HG03521 (cell line): ENCODE results near the gene PTPRM.
"Not testable (repeated sequence)": the region's sequence is repeated elsewhere in the genome, so short reads cannot be mapped to it uniquely, and the experiment has no call there.

ENCODE experiments used
- ATAC-seq: cut with Tn5 transposase; IDR thresholded peaks from one replicate; pipeline ENCODE4 v1.9.1; 2021; ENCODE audit warnings: mild to moderate bottlenecking, moderate library complexity; ENCODE audit not compliant: unreplicated experiment

PTPRM gene

DNA sequence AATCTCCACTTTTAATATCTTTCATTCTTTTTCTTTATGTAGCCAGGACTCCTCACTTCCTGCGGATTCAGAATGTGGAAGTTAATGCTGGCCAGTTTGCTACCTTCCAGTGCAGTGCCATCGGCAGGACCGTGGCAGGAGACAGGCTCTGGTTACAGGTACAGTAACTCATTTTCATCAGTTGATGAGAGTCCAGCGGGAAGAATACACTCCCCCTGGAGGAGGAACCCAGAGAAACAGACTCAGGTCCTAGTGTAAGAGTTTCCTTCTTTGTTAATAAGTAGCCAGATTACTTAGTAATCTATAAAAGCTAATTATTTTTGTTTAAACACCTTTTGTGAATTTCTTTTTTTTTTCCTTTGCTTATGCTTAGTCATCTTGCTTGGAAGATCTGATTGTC is 359.4 kb downstream of the PTPRM start:
- no peak for ATAC-seq

DNA sequence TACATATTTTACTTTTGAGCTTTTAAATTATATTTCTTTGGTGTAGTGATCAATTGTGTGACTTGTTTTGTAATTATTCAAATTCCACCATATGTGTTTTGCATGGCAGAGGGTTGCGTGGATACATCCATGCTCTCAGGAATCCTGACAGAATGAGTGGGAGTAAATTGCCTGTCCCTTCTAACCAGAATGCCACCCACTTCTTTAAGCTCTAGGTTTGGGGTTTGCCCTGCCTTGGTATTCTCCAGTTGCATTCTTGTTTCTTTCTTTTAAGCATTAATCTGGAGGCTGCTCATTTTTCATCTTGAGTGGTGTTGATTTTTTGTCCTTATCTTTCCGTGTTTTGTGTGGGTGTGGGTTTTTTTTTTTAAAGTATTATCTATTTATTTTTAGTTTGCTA is 360.0 kb downstream of the PTPRM start:
- ATAC-seq = no peak

DNA sequence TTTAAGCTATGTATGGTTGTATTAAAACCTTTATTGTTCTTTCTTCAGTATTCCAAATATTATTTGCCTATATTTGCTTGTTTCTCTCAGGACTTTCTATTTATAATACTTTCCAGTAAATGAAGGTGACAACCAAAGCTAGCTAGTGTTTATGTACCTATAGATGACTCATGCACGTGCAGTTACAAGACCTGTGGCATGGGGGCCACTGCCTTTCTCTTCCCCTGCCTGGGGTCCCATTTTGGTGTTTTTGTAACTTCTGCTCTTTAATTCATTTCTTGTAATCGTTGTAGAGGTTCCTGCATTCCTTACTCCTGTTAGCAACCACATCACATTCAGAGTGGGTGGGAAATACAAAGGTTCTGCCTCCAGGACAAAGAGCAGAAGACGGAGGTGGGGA is 364.6 kb downstream of the PTPRM start:
- ATAC-seq = no peak

DNA sequence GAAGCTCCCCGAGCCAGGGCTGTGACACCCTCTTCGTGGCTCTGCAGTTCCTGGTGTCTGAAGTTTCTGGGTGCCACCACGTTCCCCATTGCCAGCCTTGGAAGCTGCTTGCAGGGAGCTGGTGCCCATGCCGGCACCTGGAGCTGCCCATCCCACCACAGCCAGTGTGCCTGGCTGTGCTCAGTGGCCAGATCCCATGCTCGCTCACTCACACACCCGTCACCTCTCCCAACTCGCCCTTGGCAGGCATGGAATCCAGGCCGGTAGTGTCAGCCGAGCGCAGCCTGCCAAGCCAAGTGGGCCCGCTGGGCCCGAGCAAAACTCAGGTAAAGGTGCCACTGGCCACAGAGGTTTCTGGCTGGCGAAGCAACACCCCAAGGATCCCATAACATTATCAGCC is 370.2 kb downstream of the PTPRM start:
- no peak for ATAC-seq

DNA sequence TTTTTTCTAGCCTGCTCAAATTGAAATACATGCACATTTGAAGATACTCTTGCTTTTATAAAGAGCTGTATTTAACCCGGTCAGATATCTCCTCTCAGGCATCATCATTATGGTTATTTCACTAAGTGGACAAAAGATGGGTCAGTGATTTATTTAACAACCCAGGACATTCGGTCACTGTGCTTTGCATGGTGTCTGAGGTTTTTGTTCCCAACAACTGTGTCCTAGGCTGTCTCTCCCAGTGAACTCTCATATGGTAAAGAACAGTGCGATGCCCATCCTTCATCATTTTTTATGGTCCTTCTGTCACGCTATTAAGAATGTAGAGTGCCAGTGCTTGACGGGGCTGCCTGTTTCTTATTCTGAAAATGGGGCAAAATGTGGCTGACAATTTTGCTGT is 372.4 kb downstream of the PTPRM start:
- no peak for ATAC-seq

DNA sequence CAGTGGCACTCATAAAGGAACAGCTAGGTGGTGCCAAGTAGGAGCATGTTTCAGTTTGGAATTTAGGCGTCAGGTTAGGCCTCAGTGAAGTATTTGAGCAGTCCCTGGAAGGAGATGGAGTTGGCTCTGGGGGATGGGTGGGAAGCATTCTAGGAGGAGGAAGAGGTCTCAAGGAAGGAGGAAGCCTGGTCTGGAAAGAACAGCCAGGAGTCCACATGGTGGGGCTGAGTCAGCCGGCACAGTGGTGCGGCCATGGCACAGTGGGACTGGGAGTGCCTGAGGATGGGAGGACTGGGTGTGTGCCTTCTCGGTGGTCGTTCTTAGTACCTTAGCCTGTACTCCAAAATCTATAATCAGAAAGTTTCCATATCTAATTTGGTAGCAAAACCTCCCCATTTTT is 373.3 kb downstream of the PTPRM start:
- ATAC-seq = no peak

DNA sequence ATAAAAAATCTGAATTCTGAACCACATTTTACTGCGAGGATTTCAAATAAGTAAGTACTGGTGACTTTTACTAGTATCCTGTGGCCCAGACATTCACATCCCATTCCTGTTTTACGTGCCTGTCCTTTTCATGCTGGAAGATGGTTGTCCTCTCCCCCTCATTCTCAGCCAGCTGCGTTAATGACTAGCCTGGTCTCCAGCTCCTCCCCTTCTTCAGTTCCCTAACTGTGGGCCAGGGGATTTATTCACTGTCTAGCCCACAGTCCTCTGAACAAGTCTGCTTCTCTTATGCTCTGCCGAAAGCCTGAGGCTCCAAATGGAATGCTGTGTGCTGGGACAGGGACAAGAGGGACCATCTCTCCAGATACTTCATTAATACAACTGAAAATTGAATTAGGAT is 373.9 kb downstream of the PTPRM start:
- ATAC-seq = no peak

DNA sequence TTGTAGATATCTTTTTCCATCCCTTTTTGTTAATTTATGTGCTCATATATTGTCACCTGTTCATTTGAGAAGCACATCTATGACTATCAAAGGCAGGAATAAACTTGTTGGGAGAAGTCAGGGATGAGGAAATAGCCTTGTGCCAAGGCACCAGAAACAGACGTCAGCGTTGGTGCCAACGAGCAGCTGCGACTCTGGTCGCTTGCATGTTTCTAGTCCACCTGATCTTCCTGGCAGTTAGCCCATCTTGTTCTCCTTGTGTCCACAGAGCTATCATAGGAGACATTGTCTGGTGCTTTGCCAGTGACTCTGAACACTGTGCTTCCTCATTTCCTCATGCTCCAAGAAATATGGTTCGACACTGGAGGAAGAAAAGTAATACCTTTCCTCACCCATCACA is 374.4 kb downstream of the PTPRM start:
- ATAC-seq = no peak

DNA sequence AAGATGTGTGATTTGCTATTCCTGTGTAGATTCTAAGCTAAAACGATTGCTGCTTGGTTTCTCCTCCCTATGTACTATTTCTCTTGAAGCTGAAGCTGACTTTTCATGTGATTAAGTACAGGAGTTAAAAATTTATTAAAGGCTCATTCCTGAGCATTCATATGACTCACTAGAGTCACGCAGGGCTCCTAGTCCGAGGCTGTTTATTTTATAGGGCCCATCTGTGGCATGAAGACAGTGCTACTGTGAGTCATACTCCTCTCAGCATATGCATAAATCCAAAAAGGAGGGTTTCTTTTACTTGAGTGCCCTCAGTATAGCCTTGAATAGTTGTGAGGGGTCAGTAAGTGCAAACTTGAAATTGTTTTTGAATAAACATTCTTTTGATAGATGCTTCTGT is 378.8 kb downstream of the PTPRM start:
- no peak for ATAC-seq

DNA sequence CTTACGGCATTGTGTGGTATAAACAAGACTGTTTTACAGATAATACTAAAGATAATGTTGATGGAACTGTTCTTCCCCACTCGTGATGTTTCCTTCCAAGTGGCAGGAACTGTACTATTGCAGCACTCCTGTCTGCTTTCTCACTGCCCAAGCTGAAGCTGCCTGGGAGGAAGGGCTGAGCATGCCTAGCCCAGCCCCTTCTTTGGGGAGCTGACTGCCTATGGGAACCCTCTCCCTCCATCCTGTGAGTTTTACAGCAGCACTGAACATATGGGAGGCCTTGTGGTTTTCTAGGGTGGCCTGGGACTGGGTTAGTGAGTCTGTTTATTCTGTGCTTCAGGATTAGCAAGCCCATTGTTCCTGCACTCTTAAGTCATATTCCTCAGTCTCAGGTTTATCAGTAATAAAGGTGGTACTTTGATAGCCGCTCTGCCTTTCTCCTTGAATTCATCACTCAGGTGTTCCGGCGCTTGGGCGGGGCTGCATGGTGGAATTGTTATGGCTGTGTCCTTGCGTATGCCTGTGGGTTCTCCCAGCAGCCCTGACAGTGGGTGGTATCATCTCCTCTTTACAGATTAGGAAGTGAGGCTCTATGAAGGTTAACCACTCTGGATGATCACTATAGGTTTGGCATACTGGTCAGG is 379.7 kb downstream of the PTPRM start:
- no peak for ATAC-seq

DNA sequence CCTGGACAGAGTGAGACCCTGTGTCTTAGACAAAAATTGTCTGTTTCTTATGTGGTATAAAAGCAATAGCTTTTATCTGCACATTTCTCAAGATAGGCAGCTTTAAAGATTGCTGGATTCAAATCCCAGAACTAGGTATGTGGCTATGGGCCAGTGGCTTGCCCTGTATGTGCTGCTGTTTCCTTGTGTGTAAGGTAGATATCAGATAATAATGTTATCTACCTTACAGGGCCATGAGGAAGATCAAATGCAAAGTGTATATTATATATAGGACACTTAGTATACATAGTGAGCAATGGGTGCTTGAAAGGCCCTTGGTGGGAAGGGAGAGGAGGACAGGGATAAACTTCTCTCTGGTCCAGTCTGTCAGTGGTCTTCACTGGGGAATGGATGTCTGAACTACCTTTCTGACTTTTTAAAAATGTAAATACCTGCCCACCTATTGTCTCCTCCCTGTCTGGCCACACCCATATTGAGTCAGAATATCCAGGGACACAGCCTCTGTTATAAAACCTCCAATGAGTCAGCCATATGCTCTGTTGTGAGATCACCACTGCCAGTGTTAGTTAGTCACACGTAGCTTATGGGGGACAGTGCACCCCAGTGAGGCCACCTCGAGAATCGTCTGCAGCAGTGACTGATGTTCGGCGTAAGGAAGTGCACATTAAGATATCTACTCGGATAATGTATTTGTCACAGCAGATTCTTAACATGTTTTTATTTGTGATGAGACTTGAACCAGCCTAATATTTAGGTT is 383.4 kb downstream of the PTPRM start:
- no peak for ATAC-seq

DNA sequence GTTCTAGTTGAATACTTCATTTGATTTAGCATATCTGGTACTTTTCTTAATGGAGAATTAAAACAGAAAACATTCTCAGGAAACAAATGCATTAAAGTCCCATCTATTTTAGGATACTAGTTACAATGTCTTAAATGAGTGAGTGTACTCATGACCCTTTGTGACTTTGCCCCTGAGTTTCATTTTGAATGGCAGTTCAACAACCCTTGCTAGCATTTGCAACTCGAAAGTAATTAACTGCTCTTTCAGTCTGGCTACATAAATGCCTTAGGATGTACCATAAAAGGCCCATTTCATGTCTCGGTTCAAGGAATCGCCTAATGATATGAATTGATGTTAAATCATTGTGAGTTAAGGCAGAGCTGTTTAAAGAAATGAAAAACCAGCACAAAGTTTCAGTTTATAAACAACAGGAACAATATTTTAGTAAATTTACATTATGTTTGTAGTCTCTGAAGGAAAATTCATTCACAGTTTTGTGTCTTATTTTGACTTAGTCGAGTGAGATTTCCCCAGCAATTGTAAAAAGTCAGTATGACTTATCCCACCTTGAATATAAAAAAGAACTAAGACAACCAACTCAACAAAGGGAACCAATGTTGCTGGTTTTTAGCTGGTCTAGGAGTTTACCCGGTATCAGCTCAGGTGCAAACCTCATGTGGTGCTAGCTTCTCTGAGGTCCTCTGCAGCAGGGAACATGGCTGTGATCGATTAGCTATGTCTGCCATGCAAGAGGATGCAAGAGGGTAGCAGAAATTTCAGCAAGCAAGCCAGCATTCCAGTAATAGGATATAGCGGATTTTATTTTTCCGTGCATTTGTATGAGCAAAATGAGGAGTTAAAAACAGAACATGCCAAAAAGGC is 386.2 kb downstream of the PTPRM start:
- peak; percentile 73 for ATAC-seq

DNA sequence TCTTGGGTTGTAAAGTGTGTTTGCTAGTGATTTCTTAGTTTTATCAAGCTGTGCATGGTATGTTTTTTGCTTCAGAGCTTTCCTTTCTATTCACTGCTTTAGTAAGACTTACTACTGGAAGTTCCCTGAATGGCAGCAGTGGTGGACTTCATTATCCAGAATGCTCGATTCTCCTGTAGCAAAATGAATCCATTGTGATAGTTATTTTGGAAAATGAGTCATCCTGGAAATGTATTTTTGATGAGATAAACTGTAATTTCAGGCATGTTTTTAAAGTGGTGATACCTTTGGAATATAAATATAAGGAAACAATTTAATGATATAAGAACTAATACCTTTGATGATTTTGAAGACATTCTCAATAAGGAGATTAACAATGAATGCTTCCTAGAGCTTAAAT is 387.1 kb downstream of the PTPRM start:
- no peak for ATAC-seq

DNA sequence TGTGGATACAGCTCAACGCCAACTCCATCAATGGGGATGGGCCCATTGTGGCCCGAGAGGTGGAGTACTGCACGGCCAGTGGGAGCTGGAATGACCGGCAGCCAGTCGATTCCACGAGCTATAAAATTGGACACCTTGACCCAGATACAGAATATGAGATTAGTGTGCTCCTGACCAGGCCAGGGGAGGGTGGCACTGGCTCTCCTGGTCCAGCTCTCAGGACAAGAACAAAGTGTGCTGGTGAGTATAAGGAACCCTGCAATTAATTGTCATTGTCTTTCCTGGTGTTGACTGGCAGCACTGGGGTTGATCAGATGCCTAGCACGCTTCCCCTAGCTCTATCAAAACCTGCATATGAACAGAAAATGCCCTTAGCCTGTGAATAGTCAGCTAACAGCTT is 388.1 kb downstream of the PTPRM start:
- ATAC-seq = no peak

DNA sequence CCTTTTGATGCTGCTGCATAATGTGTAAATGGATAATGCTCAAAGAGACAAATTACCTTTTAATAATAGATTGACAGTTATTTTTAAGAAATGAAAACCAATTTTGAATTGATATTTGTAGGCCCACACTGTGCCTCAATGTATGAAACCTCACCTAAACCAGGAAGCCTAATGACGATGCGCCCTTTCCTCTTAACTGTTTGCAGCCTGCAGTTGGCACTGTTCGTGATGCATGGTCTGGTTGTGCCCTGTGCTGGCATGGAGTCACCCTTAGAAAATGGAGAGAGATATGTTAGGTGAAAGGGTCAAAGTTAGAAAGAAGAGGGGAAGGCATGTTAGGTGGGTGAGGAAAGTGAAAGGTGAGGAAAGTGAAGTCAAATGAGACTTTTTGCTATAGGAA is 390.2 kb downstream of the PTPRM start:
- ATAC-seq = no peak

DNA sequence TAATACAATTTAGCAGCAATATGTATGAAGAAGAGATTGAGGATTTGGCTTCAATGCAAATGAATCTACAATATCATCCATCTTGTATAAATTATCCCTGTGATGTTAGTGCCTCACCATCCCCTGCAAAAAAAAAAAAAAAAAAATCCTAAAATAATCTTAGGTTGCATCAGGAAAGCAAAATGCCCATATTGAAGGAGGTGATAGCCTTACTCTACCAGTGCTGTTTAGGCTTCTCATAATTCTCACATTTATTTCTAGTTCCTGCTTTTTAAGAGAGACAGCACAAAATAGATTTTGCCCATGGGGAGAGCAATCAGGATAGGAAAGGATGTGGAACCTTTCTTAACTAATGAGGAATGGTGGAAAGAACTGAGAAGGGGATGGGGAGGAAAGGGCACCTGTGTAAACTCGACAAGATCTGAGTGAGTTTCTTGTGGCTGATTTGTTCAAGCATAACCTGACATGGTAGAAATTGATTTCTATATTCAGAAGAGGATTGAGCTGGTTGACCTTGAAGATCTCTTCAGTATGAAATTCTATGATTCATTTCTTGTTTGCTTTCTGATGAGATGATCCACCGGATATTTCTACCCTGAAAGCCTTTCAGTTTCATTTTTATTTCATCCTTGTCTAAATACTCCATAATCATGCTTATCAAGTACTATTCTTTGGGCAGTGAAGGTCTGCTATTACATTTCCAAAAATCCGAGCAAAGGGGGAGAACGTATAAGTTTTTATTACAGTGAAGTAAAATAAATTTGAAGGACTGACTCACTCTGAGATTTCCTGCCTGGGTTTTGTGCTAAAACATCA is 391.2 kb downstream of the PTPRM start:
- ATAC-seq = no peak

DNA sequence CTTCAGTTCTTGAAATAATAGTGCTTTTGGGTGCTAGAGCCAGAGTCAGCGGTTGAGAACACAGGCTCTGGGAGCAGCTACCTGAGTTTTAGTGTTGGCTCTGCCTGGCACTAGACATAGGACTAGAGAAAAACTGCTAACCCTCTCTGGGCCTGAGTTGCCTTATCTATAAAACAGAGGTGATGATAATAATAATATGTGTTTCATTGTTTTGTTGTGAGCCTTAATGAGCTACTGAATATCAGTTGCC is 391.7 kb downstream of the PTPRM start:
- no peak for ATAC-seq

DNA sequence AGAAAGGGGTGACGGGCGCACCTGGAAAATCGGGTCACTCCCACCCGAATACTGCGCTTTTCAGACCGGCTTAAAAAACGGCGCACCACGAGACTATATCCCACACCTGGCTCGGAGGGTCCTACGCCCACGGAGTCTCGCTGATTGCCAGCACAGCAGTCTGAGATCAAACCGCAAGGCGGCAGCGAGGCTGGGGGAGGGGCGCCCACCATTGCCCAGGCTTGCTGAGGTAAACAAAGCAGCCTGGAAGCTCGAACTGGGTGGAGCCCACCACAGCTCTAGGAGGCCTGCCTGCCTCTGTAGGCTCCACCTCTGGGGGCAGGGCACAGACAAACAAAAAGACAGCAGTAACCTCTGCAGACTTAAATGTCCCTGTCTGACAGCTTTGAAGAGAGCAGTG is 399.6 kb downstream of the PTPRM start:
- not testable (repeated sequence) for ATAC-seq

DNA sequence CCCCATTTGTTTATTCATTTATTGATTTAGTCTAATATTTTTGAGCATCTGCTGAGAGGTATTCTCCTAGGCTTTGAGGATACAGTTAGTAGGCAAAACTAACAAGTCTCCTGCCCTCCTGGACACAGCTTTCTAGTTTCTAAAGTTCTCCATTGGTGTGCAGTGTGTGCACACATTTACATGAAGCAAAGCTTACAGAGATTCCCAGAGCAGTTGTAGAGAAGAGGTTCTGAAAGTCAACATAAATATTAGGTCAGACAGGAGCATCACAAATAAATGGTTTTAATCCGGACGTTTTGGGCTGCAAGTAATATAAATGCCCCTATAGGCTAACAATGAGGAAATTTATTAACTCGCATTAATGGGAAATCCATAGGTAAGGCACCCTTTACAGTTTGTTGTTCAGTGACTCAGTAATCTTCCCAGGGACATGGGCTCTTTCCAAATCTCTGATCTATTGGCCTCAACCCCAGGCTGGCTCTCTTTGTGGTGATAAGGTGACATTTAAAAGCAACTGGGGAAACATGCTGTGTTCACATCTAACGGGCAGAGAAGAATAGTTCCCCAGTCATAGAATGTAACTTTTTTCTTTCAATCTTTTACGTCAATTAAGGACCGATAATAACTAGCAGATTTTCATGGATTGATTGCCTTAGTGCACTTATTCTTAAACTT is 407.2 kb downstream of the PTPRM start:
- ATAC-seq = no peak

DNA sequence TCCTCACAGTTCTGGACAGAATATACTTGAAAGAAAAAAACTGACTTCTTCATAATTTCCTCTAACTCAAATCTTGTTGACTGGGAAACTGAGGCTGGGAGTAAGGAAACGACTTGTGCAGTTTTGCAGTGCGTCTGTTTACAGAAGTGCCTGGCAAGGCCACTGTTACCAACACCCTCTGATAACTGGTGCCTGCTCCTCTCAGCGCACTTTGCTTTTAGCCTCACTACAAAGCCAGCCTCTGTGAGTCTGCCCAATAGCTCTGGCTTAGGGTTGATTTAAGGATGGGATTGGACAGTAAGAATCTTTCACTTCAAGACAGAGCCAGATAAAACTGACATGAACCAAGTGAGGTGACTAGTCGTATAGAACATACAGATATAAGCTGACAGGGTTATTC is 410.8 kb downstream of the PTPRM start:
- no peak for ATAC-seq

DNA sequence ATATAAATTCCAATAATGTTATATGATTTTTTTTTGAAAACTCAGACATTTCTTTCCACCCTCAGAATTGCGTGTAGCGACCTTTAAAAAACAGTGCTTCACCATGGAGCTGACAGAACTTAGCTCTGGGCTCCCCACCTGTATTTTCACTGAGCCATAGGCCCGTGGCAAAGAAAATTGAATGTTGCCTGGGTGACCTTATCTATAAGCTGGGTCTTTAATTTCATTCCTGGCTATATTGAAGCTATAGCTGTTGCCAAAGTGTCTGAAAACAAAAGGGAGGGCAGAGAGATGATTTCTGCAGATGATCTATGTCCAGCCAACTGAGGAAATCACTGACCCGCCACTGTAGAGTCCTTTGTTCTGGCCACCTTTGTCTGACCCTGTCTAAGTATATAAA is 411.7 kb downstream of the PTPRM start:
- ATAC-seq = no peak
